Aortic smooth muscle cell (primary cell): ENCODE measurements around the gene LIMCH1. TPM values are rescaled to one million over a fixed set of nuclear protein-coding genes. Genes with fewer than 3 reads are reported as not detected.

Source experiments
- total RNA-seq: library from RNA; depleted of rRNA; stranded (reverse); fragments of >200 nt; gene quantifications from 2 replicates; pipeline ENCODE4 v1.2.3, GENCODE V29; 2014

LIMCH1 gene, protein sequence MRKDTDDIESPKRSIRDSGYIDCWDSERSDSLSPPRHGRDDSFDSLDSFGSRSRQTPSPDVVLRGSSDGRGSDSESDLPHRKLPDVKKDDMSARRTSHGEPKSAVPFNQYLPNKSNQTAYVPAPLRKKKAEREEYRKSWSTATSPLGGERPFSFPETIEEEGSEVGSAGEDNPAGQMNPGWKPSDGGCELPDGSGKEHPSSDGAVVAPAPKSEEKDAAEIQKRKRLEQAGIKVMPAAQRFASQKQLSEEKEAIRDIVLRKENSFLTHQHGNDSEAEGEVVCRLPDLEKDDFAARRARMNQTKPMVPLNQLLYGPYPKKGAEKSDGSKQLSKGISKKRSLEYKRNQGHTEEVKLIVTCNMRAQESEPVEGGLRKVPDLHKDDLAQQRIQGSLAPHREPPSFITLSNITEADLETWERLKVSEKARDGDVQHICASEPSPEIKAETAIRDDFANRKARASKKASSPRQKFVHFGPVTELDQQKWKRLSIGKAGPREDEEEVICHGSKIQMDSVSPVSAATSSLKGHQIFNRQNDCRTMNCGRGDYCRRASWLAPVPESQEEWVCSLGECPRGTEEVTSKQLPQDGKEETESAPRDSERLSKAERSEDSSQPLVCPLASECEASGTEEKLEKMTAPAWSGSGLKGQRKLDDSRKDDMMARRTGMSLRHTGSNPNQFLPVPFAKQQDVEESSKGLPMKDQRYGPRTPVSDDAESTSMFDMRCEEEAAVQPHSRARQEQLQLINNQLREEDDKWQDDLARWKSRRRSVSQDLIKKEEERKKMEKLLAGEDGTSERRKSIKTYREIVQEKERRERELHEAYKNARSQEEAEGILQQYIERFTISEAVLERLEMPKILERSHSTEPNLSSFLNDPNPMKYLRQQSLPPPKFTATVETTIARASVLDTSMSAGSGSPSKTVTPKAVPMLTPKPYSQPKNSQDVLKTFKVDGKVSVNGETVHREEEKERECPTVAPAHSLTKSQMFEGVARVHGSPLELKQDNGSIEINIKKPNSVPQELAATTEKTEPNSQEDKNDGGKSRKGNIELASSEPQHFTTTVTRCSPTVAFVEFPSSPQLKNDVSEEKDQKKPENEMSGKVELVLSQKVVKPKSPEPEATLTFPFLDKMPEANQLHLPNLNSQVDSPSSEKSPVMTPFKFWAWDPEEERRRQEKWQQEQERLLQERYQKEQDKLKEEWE (N-terminal part only)
- total RNA-seq, result 35.9 and 58.1 TPM in 2 replicates

DNA sequence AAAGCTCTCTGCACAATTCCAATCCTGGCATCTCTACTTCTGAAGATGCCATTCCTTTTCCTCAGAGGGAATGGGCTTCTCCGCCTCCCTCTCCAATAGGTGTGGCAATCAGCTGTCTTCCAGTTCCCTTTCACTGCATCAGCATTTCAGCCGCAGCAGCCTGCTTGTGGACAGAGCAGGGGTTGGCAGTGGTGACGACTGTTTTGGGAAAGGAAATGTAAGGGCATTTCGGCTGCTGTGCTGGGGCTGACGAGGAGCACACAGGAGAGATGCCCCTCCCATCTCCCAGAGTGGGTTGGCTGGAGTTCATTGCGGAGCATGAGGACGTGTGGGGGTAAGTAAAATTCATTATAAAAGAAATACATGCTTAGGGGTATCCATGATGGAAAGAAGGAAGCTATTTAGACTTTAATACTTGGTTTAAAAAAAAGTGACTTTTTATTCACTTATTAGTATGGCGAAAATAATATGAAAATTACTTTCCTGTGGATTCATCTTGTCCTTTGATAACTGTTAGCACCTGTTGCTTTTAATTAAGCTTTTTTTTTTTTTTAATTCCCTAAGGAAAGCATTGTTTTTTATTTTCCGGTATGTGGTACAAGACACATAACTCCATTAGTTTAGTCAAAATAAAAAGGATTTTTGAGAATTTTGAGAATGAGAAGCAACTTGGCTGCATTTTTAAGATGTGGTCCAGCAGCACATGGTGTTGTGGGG, at the start of gene LIMCH1:
Gene LIMCH1 (plus strand): TSS at position 141 of the 717 bp plus-strand sequence. CDS start 67,839 bp downstream, outside the sequence.

DNA sequence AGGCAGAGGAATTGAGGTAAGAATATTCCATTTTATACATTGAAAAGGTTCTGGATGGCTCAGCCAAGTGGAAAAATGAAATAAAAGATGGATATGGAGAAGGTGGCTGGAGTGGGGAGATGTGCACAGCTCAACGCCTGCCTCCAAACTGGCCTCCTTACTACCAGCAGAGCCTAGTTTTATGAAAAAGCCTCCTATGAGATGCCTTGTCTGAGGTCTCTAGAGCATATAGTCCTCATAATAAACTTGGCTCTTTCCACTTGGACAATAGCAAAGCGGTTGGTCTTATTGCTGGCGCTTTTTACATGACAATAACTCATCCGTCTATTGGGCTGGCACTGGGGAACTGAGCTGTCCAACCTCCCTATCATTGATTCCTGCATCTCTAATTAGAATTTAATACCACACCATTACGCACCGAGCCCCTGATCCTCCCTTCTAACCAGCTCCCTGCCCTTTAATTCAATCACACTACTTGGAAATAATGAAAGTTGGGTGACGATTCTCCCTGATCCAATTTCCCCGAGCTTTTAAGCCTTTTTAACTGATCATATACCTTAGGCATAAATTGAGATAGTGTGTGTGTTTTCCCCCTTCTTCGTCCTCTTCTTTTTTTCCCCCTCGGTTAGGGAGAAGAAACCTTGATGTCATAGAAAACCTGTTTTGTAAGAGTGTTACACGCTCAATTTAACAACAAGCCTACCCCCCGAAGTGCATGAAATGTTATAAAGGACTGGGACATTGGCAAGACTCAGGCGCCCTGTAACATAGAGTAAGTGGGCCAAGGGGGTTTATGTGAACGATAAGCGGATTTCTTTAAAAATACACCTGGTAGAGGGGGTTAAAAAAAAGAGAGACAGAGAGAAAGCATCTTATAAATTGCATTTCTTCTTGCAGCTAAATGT, 210.9 kb downstream of the LIMCH1 start, which contains the start of gene PHOX2B:
Gene PHOX2B (minus strand): TSS at position 155 of the 905 bp plus-strand sequence. CDS start 115 bp downstream, at position 40.

Other genes with a start within 250 kb of the LIMCH1 start
- gene PHOX2B, start 210.6 kb downstream of the LIMCH1 start, total RNA-seq, result not detected in 2 replicates